Endothelial cell of umbilical vein (primary cell): Measurements from ENCODE around the gene SNAP25. TPM values are rescaled to one million over a fixed set of nuclear protein-coding genes. Genes with fewer than 3 reads are reported as not detected.

ENCODE experiments used
- BruUV-seq: library from RNA; stranded (reverse); fragments of 400-500 nt; replicated peaks from 2 replicates; lab custom pipeline; 2021; lab: Mats Ljungman, UMichigan
- CTCF ChIA-PET: fragments of 300-600, 350-600 bp; sonication (Branson Sonifier 250); formaldehyde crosslinking; loops from one replicate; lab custom pipeline; 2021; ENCODE audit warnings: antibody characterized with exemption, inconsistent platforms; lab: Charles Lee
- POLR2A ChIA-PET: fragments of 300-600, 350-600 bp; sonication (Branson Sonifier 250); formaldehyde crosslinking; loops from one replicate; lab custom pipeline; 2021; ENCODE audit warnings: antibody characterized with exemption, inconsistent platforms; lab: Charles Lee
- DNase-seq: peaks from one replicate; pipeline ENCODE4 v3.0.0-alpha.2; 2011; ENCODE audit warnings: low read depth, low spot score
- FAIRE-seq: peaks from 2 replicates; lab custom pipeline; 2011; peaks lifted over from hg19 to GRCh38; lab: Jason Lieb, UNC
- H2AFZ ChIP-seq: 2 replicates; pipeline ENCODE4 v1.6.0; 2012; ENCODE audit warnings: low read depth, low read length, control low read depth, inconsistent platforms
- H3K27ac ChIP-seq: 2 replicates; pipeline ENCODE4 v1.5.1; 2011; ENCODE audit warnings: low read depth, mild to moderate bottlenecking, control low read depth, low read length, moderate library complexity; ENCODE audit not compliant: insufficient read depth
- H3K27me3 ChIP-seq, 2 experiments: 2 replicates each; pipeline versions ENCODE4 v1.6.0 to v1.6.1; 2011; ENCODE audit warnings: low read length in 2 of 2, mixed read lengths in 1 of 2; ENCODE audit not compliant: control insufficient read depth in 2 of 2, insufficient read depth in 2 of 2
- H3K36me3 ChIP-seq, 2 experiments: 2 replicates in 1 of 2; 3 replicates in 1 of 2; pipeline ENCODE4 v1.5.1; 2011; ENCODE audit warnings: low read length in 2 of 2, mild to moderate bottlenecking in 1 of 2, moderate library complexity in 1 of 2; ENCODE audit not compliant: control insufficient read depth in 2 of 2, insufficient read depth in 2 of 2; ENCODE audit errors: extremely low read depth in 1 of 2
- H3K4me1 ChIP-seq: 3 replicates; pipeline ENCODE4 v1.5.1; 2011; ENCODE audit warnings: mild to moderate bottlenecking, low read length; ENCODE audit not compliant: control insufficient read depth, insufficient read depth; ENCODE audit errors: extremely low read depth
- H3K4me2 ChIP-seq: 2 replicates; pipeline ENCODE4 v1.6.1; 2011; ENCODE audit warnings: low read length, control low read depth, mixed read lengths; ENCODE audit not compliant: insufficient read depth
- H3K4me3 ChIP-seq, 3 experiments: fragments of 200-600 bp in 1 of 3; sonication (generic), shearing (Covaris generic) in 1 of 3; replicated peaks in 1 of 3; 2 replicates each; pipeline ENCODE4 v1.5.1; 2011 to 2016; ENCODE audit warnings: control low read depth in 3 of 3, low read length in 3 of 3, mild to moderate bottlenecking in 2 of 3, inconsistent platforms in 1 of 3, low read depth in 1 of 3, moderate library complexity in 1 of 3; ENCODE audit not compliant: insufficient read depth in 1 of 3
- H3K79me2 ChIP-seq: 2 replicates; pipeline ENCODE4 v1.6.0; 2012; ENCODE audit warnings: low read length, inconsistent platforms; ENCODE audit not compliant: control insufficient read depth, insufficient read depth
- H3K9ac ChIP-seq: replicated peaks from 2 replicates; pipeline ENCODE3; 2011; ENCODE audit warnings: low read length, control low read depth; ENCODE audit not compliant: insufficient read depth; ENCODE audit errors: extremely low read depth
- H3K9me1 ChIP-seq: replicated peaks from 3 replicates; pipeline ENCODE4 v1.6.0; 2011; ENCODE audit warnings: mild to moderate bottlenecking, low read length; ENCODE audit not compliant: control insufficient read depth, insufficient read depth; ENCODE audit errors: extremely low read depth
- H3K9me3 ChIP-seq: replicated peaks from 2 replicates; pipeline ENCODE4 v1.5.1; 2012; ENCODE audit warnings: low read length, inconsistent platforms; ENCODE audit not compliant: control insufficient read depth, insufficient read depth
- H4K20me1 ChIP-seq: replicated peaks from 2 replicates; pipeline ENCODE3; 2011; ENCODE audit warnings: mild to moderate bottlenecking, low read length; ENCODE audit not compliant: control insufficient read depth, insufficient read depth; ENCODE audit errors: extremely low read depth
- EZH2 ChIP-seq: IDR thresholded peaks from 2 replicates; pipeline ENCODE4 v1.6.1; 2012; ENCODE audit warnings: borderline replicate concordance, low read depth, mild to moderate bottlenecking, moderate library complexity, low read length, inconsistent platforms; ENCODE audit not compliant: severe bottlenecking
- MYC ChIP-seq: IDR thresholded peaks from one replicate; pipeline ENCODE4 v1.6.1; 2011; ENCODE audit warnings: mild to moderate bottlenecking, low read depth, low read length
- POLR2AphosphoS5 ChIP-seq: IDR thresholded peaks from 2 replicates; pipeline ENCODE4 v1.6.1; 2012; ENCODE audit warnings: low read depth, mild to moderate bottlenecking, control low read depth, low read length, moderate library complexity; ENCODE audit not compliant: insufficient read depth
- dilution Hi-C: fragments of 300-500 bp; cut with MboI; formaldehyde crosslinking; loops from one replicate; pipeline ENCODE4 v1.15.0; 2019; ENCODE audit warnings: low sequenced_read_pairs; ENCODE audit not compliant: extremely low pct_ligation_motif_present
- intact Hi-C: fragments of 100-400 bp; cut with micrococcal nuclease; formaldehyde crosslinking; loops from one replicate; pipeline ENCODE4 v1.10.0; 2022
- polyA plus RNA-seq, 4 experiments: library from polyadenylated mRNA; depleted of rRNA in 3 of 4; stranded (reverse) in 3 of 4; unstranded in 1 of 4; fragments of >200 nt; gene quantifications; 2 replicates each; pipeline versions ENCODE4 v1.2.1 to v1.2.3, GENCODE V29; 2011 to 2012; ENCODE audit warnings: missing spikeins in 1 of 4
- total RNA-seq: library from RNA; stranded (reverse); gene quantifications from 2 replicates; pipeline ENCODE4 v1.2.3, GENCODE V29; 2021
- TF ChIP-seq, protein P1 (sequence below), 2 donors: IDR thresholded peaks; 1 replicate in 1 of 2; 2 replicates in 1 of 2; pipeline ENCODE4 v1.5.1; 2011; ENCODE audit warnings: low read length in 2 of 2, mild to moderate bottlenecking in 2 of 2, moderate library complexity in 2 of 2, control low read depth in 1 of 2, inconsistent platforms in 1 of 2, low read depth in 1 of 2; ENCODE audit not compliant: insufficient read depth in 1 of 2; ENCODE audit errors: extremely low read depth in 1 of 2
- TF ChIP-seq, protein P2 (sequence below): IDR thresholded peaks from 2 replicates; pipeline ENCODE4 v1.6.1; 2011; ENCODE audit not compliant: insufficient read depth, insufficient read length

SNAP25 gene
- total and polyA plus RNA-seq, 2 donors (not counting 3 experiments of a cell fraction or from before 2014, with no cell fraction given): 3.9 to 4.4 TPM

DNA sequence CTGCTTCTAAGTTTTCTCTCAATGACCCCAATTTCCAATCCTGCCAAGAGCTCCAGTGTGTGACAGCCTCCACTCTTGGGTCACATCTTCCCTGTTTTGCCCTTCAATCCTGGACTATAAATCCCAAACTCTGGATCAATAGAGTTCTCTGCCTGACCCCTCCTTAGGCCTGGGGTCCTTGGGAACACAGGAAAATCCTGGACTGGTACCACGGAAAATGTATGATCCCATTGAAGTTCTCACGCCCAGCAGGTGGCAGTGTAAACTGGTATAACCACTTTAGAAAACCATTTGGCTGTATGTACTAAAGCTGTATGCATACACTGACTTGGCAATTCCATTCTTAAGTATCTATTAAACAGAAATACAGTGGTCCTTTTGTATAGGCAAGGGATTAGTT, 98.0 kb downstream of the SNAP25 start:
- H3K4me2 ChIP-seq: no peak overlapping the region
- peak; percentile 55 for FAIRE-seq
- no peaks in the 10 kb centered on the region for H3K36me3 ChIP-seq
- H3K4me1 ChIP-seq: no peaks in the 10 kb centered on the region
- no peak overlapping the region for H3K27ac ChIP-seq
- CTCF ChIA-PET: interaction anchor here (0.7 to 2.3 kb wide), 25 partner anchors 12 to 1227 kb away, joined by 3 to 24 read pairs (median 4); partner anchors contain the start of genes MKKS, SLX4IP and SNAP25
- no peaks in the 10 kb centered on the region for H3K27me3 ChIP-seq
- intact Hi-C loops (loop anchor here (1.0 to 5.0 kb wide), 5 partner anchors 34 to 1226 kb away; no protein-coding TSS in a partner anchor), dilution Hi-C loops (no loop called here)
- H3K9me3 ChIP-seq: no peaks in the 10 kb centered on the region
- peak; percentile 35 for DNase-seq
- H3K9me1 ChIP-seq: no peaks in the 10 kb centered on the region
- BruUV-seq: no TSS peak
- H4K20me1 ChIP-seq: no peaks in the 10 kb centered on the region
- no peak overlapping the region for H2AFZ ChIP-seq
- H3K79me2 ChIP-seq: no peaks in the 10 kb centered on the region
- POLR2A ChIA-PET: no interaction called here
- no peak overlapping the region for H3K9ac ChIP-seq
- TF ChIP-seq, protein P1, sequence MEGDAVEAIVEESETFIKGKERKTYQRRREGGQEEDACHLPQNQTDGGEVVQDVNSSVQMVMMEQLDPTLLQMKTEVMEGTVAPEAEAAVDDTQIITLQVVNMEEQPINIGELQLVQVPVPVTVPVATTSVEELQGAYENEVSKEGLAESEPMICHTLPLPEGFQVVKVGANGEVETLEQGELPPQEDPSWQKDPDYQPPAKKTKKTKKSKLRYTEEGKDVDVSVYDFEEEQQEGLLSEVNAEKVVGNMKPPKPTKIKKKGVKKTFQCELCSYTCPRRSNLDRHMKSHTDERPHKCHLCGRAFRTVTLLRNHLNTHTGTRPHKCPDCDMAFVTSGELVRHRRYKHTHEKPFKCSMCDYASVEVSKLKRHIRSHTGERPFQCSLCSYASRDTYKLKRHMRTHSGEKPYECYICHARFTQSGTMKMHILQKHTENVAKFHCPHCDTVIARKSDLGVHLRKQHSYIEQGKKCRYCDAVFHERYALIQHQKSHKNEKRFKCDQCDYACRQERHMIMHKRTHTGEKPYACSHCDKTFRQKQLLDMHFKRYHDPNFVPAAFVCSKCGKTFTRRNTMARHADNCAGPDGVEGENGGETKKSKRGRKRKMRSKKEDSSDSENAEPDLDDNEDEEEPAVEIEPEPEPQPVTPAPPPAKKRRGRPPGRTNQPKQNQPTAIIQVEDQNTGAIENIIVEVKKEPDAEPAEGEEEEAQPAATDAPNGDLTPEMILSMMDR (IDR thresholded peaks at IDR 0.05; ENCODE audit: extremely low read depth in 1 of 2, insufficient read depth in 1 of 2, low read depth in 1 of 2, low read length in 2 of 2): peak; percentile 14 to 37
- no peak for TF ChIP-seq POLR2AphosphoS5
- H3K4me3 ChIP-seq: no peak overlapping the region

DNA sequence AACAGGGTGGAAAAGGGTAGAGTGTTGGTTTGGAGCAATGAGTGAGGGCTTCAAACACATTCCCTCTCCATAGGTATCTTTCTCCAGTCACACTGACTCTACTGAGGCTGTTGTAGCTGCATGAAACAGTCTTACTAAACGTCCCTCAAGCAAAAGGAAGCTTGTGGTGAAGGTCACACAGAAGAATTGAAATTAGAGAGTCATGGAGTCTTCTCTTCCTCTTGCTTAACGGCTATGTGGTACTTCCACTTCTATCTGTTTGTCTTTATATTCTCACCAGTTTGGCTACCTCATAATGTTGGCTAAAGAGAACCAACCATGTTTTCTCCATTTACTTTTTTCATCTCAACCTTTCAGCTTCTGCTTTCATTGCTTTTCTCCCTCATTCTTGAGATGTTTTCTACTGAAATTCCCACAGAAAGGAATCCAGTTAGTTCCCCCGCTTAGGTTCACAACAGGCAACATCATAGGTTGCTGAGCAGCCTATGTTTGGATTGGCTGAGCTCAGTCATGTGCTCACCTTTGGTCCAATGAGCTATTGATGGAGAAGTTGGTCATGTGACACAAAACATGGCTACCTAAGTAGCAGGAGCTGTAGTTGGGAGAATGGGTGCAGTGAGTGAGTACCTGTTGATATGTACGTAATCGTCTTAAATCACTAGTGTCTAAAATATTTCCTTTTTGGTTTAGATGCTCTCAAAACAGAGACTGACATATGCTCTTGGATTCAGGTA, 99.8 kb downstream of the SNAP25 start:
- ChIA-PET POLR2A (no interaction called here), CTCF (interaction anchor here (1.4 kb wide), 1 partner anchor 20 kb away, joined by 3 read pairs; no protein-coding TSS in a partner anchor)
- H3K4me2 ChIP-seq: no peak overlapping the region
- H4K20me1 ChIP-seq: no peaks in the 10 kb centered on the region
- H3K4me1 ChIP-seq: no peaks in the 10 kb centered on the region
- no peaks in the 10 kb centered on the region for H3K36me3 ChIP-seq
- H3K27ac ChIP-seq: no peak overlapping the region
- no peaks in the 10 kb centered on the region for H3K9me3 ChIP-seq
- DNase-seq (no peak), FAIRE-seq (no peak)
- no peak overlapping the region for H3K4me3 ChIP-seq
- H2AFZ ChIP-seq: no peak overlapping the region
- no peaks in the 10 kb centered on the region for H3K9me1 ChIP-seq
- H3K9ac ChIP-seq: no peak overlapping the region
- intact Hi-C loops: loop anchor here (5.0 kb wide), 1 partner anchor 1224 kb away; no protein-coding TSS in a partner anchor
- no peak for TF ChIP-seq EZH2
- TF ChIP-seq MYC: no peak
- TF ChIP-seq, protein P2, sequence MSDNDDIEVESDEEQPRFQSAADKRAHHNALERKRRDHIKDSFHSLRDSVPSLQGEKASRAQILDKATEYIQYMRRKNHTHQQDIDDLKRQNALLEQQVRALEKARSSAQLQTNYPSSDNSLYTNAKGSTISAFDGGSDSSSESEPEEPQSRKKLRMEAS: no peak
- TF ChIP-seq POLR2AphosphoS5: no peak
- dilution Hi-C loops: no loop called here
- BruUV-seq: no TSS peak
- H3K27me3 ChIP-seq: no peaks in the 10 kb centered on the region
- H3K79me2 ChIP-seq: no peaks in the 10 kb centered on the region
